Measurements from ENCODE around the gene LRP1B. TPM values are rescaled to one million over a fixed set of nuclear protein-coding genes. Genes with fewer than 3 reads are reported as not detected.

The LRP1B gene
- total and polyA plus RNA-seq, 5 donors from 2014 or later: not detected

- Mint-ChIP-seq H3K27me3 (no peaks in the 10 kb centered on the region), H3K4me1 (no peaks in the 10 kb centered on the region), H3K36me3 (no peaks in the 10 kb centered on the region), H3K9me3 (peaks cover 0 to 32% (median 3%) of the 10 kb centered on the region in 7 donors), H3K27ac (no peak overlapping the region), H3K4me3 (no peak overlapping the region)
- H3K27ac ChIP-seq (ENCODE audit: insufficient read depth, low read length, poor library complexity, severe bottlenecking): no peak overlapping the region
- no peaks in the 10 kb centered on the region for H3K9me3 ChIP-seq (ENCODE audit: control insufficient read depth in 2 of 2, low read length in 2 of 2)
- no peaks in the 10 kb centered on the region for H3K4me1 ChIP-seq (ENCODE audit: control insufficient read depth, insufficient read depth, low read length, poor library complexity, severe bottlenecking)
- H3K27me3 ChIP-seq (ENCODE audit: control insufficient read depth, insufficient read depth, low read length): no peaks in the 10 kb centered on the region
- H3K36me3 ChIP-seq (ENCODE audit: control insufficient read depth, insufficient read depth, low read length): no peaks in the 10 kb centered on the region
- DNase-seq: no peak
- no peak overlapping the region for H3K4me3 ChIP-seq (ENCODE audit: low read depth, low read length)
- ATAC-seq (ENCODE audit: low read depth in 2 of 2): no peak
These were observed 258.7 kb downstream of the LRP1B start for GRCh38 chr2:141871913-141872634.

GRCh38 chr2:141869572-141869971, 261.2 kb downstream of the LRP1B start:
- Mint-ChIP-seq H3K27ac (no peak overlapping the region), H3K4me3 (no peak overlapping the region), H3K9me3 (peaks cover 0 to 46% (median 6%) of the 10 kb centered on the region in 7 donors), H3K36me3 (no peaks in the 10 kb centered on the region), H3K27me3 (no peaks in the 10 kb centered on the region), H3K4me1 (no peaks in the 10 kb centered on the region)
- ATAC-seq (ENCODE audit: low read depth in 2 of 2): no peak
- no peak overlapping the region for H3K27ac ChIP-seq (ENCODE audit: insufficient read depth, low read length, poor library complexity, severe bottlenecking)
- no peaks in the 10 kb centered on the region for H3K9me3 ChIP-seq (ENCODE audit: control insufficient read depth in 2 of 2, low read length in 2 of 2)
- DNase-seq: no peak
- H3K36me3 ChIP-seq (ENCODE audit: control insufficient read depth, insufficient read depth, low read length): no peaks in the 10 kb centered on the region
- no peak overlapping the region for H3K4me3 ChIP-seq (ENCODE audit: low read depth, low read length)
- H3K4me1 ChIP-seq (ENCODE audit: control insufficient read depth, insufficient read depth, low read length, poor library complexity, severe bottlenecking): no peaks in the 10 kb centered on the region
- no peaks in the 10 kb centered on the region for H3K27me3 ChIP-seq (ENCODE audit: control insufficient read depth, insufficient read depth, low read length)

- no peaks in the 10 kb centered on the region for H3K27me3 Mint-ChIP-seq
- no peak overlapping the region for H3K27ac Mint-ChIP-seq
- H3K9me3 Mint-ChIP-seq: peaks cover 0 to 32% (median 8%) of the 10 kb centered on the region in 7 donors
- H3K4me3 ChIP-seq (ENCODE audit: low read depth, low read length): no peak overlapping the region
- H3K9me3 ChIP-seq (ENCODE audit: control insufficient read depth in 2 of 2, low read length in 2 of 2): no peaks in the 10 kb centered on the region
- H3K27me3 ChIP-seq (ENCODE audit: control insufficient read depth, insufficient read depth, low read length): no peaks in the 10 kb centered on the region
- H3K4me3 Mint-ChIP-seq: no peak overlapping the region
- no peaks in the 10 kb centered on the region for H3K36me3 Mint-ChIP-seq
- H3K36me3 ChIP-seq (ENCODE audit: control insufficient read depth, insufficient read depth, low read length): no peaks in the 10 kb centered on the region
- H3K4me1 Mint-ChIP-seq: no peaks in the 10 kb centered on the region
- no peak for DNase-seq
- H3K27ac ChIP-seq (ENCODE audit: insufficient read depth, low read length, poor library complexity, severe bottlenecking): no peak overlapping the region
- H3K4me1 ChIP-seq (ENCODE audit: control insufficient read depth, insufficient read depth, low read length, poor library complexity, severe bottlenecking): no peaks in the 10 kb centered on the region
- no peak for ATAC-seq (ENCODE audit: low read depth in 2 of 2)
These were observed 266.9 kb downstream of the LRP1B start for GRCh38 chr2:141863964-141864363.

GRCh38 chr2:141856215-141856919, 274.4 kb downstream of the LRP1B start:
- H3K36me3 Mint-ChIP-seq: no peaks in the 10 kb centered on the region
- Histone ChIP-seq H3K4me1 (ENCODE audit: control insufficient read depth, insufficient read depth, low read length, poor library complexity, severe bottlenecking) (no peaks in the 10 kb centered on the region), H3K27me3 (ENCODE audit: control insufficient read depth, insufficient read depth, low read length) (no peaks in the 10 kb centered on the region), H3K36me3 (ENCODE audit: control insufficient read depth, insufficient read depth, low read length) (no peaks in the 10 kb centered on the region), H3K9me3 (ENCODE audit: control insufficient read depth in 2 of 2, low read length in 2 of 2) (no peaks in the 10 kb centered on the region), H3K4me3 (ENCODE audit: low read depth, low read length) (no peak overlapping the region), H3K27ac (ENCODE audit: insufficient read depth, low read length, poor library complexity, severe bottlenecking) (no peak overlapping the region)
- DNase-seq: no peak
- no peak overlapping the region for H3K4me3 Mint-ChIP-seq
- no peak overlapping the region for H3K27ac Mint-ChIP-seq
- no peaks in the 10 kb centered on the region for H3K27me3 Mint-ChIP-seq
- ATAC-seq (ENCODE audit: low read depth in 2 of 2): no peak
- no peaks in the 10 kb centered on the region for H3K4me1 Mint-ChIP-seq
- H3K9me3 Mint-ChIP-seq: peaks cover 2 to 8% (median 6%) of the 10 kb centered on the region in 7 donors

GRCh38 chr2:141848191-141848590, 282.6 kb downstream of the LRP1B start:
- Mint-ChIP-seq H3K4me1 (no peaks in the 10 kb centered on the region), H3K9me3 (peaks cover 0 to 9% (median 4%) of the 10 kb centered on the region in 7 donors), H3K4me3 (no peak overlapping the region), H3K27me3 (no peaks in the 10 kb centered on the region), H3K27ac (no peak overlapping the region), H3K36me3 (no peaks in the 10 kb centered on the region)
- H3K9me3 ChIP-seq (ENCODE audit: control insufficient read depth in 2 of 2, low read length in 2 of 2): no peaks in the 10 kb centered on the region
- no peaks in the 10 kb centered on the region for H3K27me3 ChIP-seq (ENCODE audit: control insufficient read depth, insufficient read depth, low read length)
- no peaks in the 10 kb centered on the region for H3K4me1 ChIP-seq (ENCODE audit: control insufficient read depth, insufficient read depth, low read length, poor library complexity, severe bottlenecking)
- H3K36me3 ChIP-seq (ENCODE audit: control insufficient read depth, insufficient read depth, low read length): no peaks in the 10 kb centered on the region
- no peak overlapping the region for H3K27ac ChIP-seq (ENCODE audit: insufficient read depth, low read length, poor library complexity, severe bottlenecking)
- DNase-seq (no peak), ATAC-seq (ENCODE audit: low read depth in 2 of 2) (no peak)
- H3K4me3 ChIP-seq (ENCODE audit: low read depth, low read length): no peak overlapping the region

- no peak overlapping the region for H3K27ac Mint-ChIP-seq
- no peak overlapping the region for H3K4me3 ChIP-seq (ENCODE audit: low read depth, low read length)
- H3K4me1 Mint-ChIP-seq: no peaks in the 10 kb centered on the region
- H3K9me3 Mint-ChIP-seq: peaks cover 0 to 9% (median 4%) of the 10 kb centered on the region in 7 donors
- H3K4me1 ChIP-seq (ENCODE audit: control insufficient read depth, insufficient read depth, low read length, poor library complexity, severe bottlenecking): no peaks in the 10 kb centered on the region
- H3K4me3 Mint-ChIP-seq: no peak overlapping the region
- no peak overlapping the region for H3K27ac ChIP-seq (ENCODE audit: insufficient read depth, low read length, poor library complexity, severe bottlenecking)
- no peaks in the 10 kb centered on the region for H3K9me3 ChIP-seq (ENCODE audit: control insufficient read depth in 2 of 2, low read length in 2 of 2)
- DNase-seq (no peak), ATAC-seq (ENCODE audit: low read depth in 2 of 2) (no peak)
- H3K36me3 Mint-ChIP-seq: no peaks in the 10 kb centered on the region
- no peaks in the 10 kb centered on the region for H3K27me3 Mint-ChIP-seq
- no peaks in the 10 kb centered on the region for H3K36me3 ChIP-seq (ENCODE audit: control insufficient read depth, insufficient read depth, low read length)
- H3K27me3 ChIP-seq (ENCODE audit: control insufficient read depth, insufficient read depth, low read length): no peaks in the 10 kb centered on the region
These were observed 286.6 kb downstream of the LRP1B start for GRCh38 chr2:141844231-141844630.

GRCh38 chr2:141835103-141835502, 295.7 kb downstream of the LRP1B start:
- DNase-seq (no peak), ATAC-seq (ENCODE audit: low read depth in 2 of 2) (no peak)
- no peaks in the 10 kb centered on the region for H3K9me3 ChIP-seq (ENCODE audit: control insufficient read depth in 2 of 2, low read length in 2 of 2)
- Mint-ChIP-seq H3K36me3 (no peaks in the 10 kb centered on the region), H3K4me3 (no peak overlapping the region), H3K27ac (no peak overlapping the region), H3K9me3 (peaks cover 1 to 20% (median 6%) of the 10 kb centered on the region in 7 donors), H3K27me3 (no peaks in the 10 kb centered on the region), H3K4me1 (no peaks in the 10 kb centered on the region)
- no peaks in the 10 kb centered on the region for H3K36me3 ChIP-seq (ENCODE audit: control insufficient read depth, insufficient read depth, low read length)
- no peaks in the 10 kb centered on the region for H3K4me1 ChIP-seq (ENCODE audit: control insufficient read depth, insufficient read depth, low read length, poor library complexity, severe bottlenecking)
- H3K4me3 ChIP-seq (ENCODE audit: low read depth, low read length): no peak overlapping the region
- H3K27ac ChIP-seq (ENCODE audit: insufficient read depth, low read length, poor library complexity, severe bottlenecking): no peak overlapping the region
- H3K27me3 ChIP-seq (ENCODE audit: control insufficient read depth, insufficient read depth, low read length): no peaks in the 10 kb centered on the region

- Mint-ChIP-seq H3K9me3 (peaks cover 0 to 14% (median 3%) of the 10 kb centered on the region in 7 donors), H3K27me3 (no peaks in the 10 kb centered on the region), H3K36me3 (no peaks in the 10 kb centered on the region), H3K4me3 (no peak overlapping the region), H3K27ac (no peak overlapping the region), H3K4me1 (no peaks in the 10 kb centered on the region)
- Histone ChIP-seq H3K27me3 (ENCODE audit: control insufficient read depth, insufficient read depth, low read length) (no peaks in the 10 kb centered on the region), H3K9me3 (ENCODE audit: control insufficient read depth in 2 of 2, low read length in 2 of 2) (peaks cover 0 to 2% of the 10 kb centered on the region in 2 experiments), H3K4me1 (ENCODE audit: control insufficient read depth, insufficient read depth, low read length, poor library complexity, severe bottlenecking) (no peaks in the 10 kb centered on the region), H3K27ac (ENCODE audit: insufficient read depth, low read length, poor library complexity, severe bottlenecking) (no peak overlapping the region), H3K36me3 (ENCODE audit: control insufficient read depth, insufficient read depth, low read length) (no peaks in the 10 kb centered on the region), H3K4me3 (ENCODE audit: low read depth, low read length) (no peak overlapping the region)
- no peak for ATAC-seq (ENCODE audit: low read depth in 2 of 2)
- DNase-seq: no peak
These were observed 302.1 kb downstream of the LRP1B start for GRCh38 chr2:141828761-141829160.

All from CD4-positive, CD25-positive, alpha-beta regulatory T cell (primary cell).